ENCODE results near the gene NR1D1.

NR1D1 gene

GRCh38 chr17:40069751-40070708 lies 30.4 kb downstream of the NR1D1 start:
- peak; percentile 25 for ATAC-seq
- TF ChIP-seq, protein P1, sequence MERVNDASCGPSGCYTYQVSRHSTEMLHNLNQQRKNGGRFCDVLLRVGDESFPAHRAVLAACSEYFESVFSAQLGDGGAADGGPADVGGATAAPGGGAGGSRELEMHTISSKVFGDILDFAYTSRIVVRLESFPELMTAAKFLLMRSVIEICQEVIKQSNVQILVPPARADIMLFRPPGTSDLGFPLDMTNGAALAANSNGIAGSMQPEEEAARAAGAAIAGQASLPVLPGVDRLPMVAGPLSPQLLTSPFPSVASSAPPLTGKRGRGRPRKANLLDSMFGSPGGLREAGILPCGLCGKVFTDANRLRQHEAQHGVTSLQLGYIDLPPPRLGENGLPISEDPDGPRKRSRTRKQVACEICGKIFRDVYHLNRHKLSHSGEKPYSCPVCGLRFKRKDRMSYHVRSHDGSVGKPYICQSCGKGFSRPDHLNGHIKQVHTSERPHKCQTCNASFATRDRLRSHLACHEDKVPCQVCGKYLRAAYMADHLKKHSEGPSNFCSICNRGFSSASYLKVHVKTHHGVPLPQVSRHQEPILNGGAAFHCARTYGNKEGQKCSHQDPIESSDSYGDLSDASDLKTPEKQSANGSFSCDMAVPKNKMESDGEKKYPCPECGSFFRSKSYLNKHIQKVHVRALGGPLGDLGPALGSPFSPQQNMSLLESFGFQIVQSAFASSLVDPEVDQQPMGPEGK (CRISPR knock-in tag; IDR thresholded peaks at IDR 0.05; ENCODE audit: borderline replicate concordance) = peak; percentile 56; the same call in 1 of the 2 replicates
- TF ChIP-seq BACH2 (CRISPR knock-in tag; IDR thresholded peaks at IDR 0.05; ENCODE audit: borderline replicate concordance) = no peak

- peak; percentile 31 for ATAC-seq
- TF ChIP-seq CREB5 (CRISPR knock-in tag; IDR thresholded peaks at IDR 0.05; ENCODE audit: low read depth) (no peak), ARNTL (CRISPR knock-in tag; IDR thresholded peaks at IDR 0.05; ENCODE audit: borderline replicate concordance, low read depth) (peak; percentile 91)
Measured at GRCh38 chr17:40068917-40069750, 31.3 kb downstream of the NR1D1 start.

DNA sequence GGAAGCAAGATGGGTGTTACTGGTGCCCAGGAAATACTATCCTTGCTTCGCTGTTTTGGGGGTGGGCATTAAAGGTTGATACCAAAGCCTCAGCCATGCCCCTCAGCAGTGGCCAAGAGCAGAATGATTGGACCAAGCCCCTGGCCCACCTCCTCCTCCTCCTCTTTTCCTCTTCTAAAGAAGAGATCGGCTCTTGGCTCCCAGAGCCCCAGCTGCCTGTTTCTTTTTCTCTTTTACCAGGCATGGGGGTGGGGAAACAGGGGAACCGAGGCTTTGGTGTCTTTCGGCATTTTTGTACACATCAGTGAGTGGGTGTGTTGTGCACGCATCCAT lies 31.8 kb downstream of the NR1D1 start:
- ATAC-seq = no peak; the same call in 2 of the 3 replicates
- TF ChIP-seq, protein P2, sequence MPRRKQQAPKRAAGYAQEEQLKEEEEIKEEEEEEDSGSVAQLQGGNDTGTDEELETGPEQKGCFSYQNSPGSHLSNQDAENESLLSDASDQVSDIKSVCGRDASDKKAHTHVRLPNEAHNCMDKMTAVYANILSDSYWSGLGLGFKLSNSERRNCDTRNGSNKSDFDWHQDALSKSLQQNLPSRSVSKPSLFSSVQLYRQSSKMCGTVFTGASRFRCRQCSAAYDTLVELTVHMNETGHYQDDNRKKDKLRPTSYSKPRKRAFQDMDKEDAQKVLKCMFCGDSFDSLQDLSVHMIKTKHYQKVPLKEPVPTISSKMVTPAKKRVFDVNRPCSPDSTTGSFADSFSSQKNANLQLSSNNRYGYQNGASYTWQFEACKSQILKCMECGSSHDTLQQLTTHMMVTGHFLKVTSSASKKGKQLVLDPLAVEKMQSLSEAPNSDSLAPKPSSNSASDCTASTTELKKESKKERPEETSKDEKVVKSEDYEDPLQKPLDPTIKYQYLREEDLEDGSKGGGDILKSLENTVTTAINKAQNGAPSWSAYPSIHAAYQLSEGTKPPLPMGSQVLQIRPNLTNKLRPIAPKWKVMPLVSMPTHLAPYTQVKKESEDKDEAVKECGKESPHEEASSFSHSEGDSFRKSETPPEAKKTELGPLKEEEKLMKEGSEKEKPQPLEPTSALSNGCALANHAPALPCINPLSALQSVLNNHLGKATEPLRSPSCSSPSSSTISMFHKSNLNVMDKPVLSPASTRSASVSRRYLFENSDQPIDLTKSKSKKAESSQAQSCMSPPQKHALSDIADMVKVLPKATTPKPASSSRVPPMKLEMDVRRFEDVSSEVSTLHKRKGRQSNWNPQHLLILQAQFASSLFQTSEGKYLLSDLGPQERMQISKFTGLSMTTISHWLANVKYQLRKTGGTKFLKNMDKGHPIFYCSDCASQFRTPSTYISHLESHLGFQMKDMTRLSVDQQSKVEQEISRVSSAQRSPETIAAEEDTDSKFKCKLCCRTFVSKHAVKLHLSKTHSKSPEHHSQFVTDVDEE (CRISPR knock-in tag; IDR thresholded peaks at IDR 0.05) = no peak
- TF ChIP-seq, protein P3, sequence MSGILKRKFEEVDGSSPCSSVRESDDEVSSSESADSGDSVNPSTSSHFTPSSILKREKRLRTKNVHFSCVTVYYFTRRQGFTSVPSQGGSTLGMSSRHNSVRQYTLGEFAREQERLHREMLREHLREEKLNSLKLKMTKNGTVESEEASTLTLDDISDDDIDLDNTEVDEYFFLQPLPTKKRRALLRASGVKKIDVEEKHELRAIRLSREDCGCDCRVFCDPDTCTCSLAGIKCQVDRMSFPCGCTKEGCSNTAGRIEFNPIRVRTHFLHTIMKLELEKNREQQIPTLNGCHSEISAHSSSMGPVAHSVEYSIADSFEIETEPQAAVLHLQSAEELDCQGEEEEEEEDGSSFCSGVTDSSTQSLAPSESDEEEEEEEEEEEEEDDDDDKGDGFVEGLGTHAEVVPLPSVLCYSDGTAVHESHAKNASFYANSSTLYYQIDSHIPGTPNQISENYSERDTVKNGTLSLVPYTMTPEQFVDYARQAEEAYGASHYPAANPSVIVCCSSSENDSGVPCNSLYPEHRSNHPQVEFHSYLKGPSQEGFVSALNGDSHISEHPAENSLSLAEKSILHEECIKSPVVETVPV (CRISPR knock-in tag; IDR thresholded peaks at IDR 0.05) = no peak
- TF ChIP-seq OSR1 (CRISPR knock-in tag; IDR thresholded peaks at IDR 0.05) (no peak), CSDC2 (CRISPR knock-in tag; IDR thresholded peaks at IDR 0.05) (no peak), BACH2 (CRISPR knock-in tag; IDR thresholded peaks at IDR 0.05; ENCODE audit: borderline replicate concordance) (no peak), ZFP3 (CRISPR knock-in tag; IDR thresholded peaks at IDR 0.05) (no peak), ZNF70 (CRISPR knock-in tag; IDR thresholded peaks at IDR 0.05) (no peak), GLIS3 (CRISPR knock-in tag; IDR thresholded peaks at IDR 0.05) (no peak), ZNF8 (CRISPR knock-in tag; IDR thresholded peaks at IDR 0.05) (no peak), TOX (CRISPR knock-in tag; IDR thresholded peaks at IDR 0.05; ENCODE audit: borderline replicate concordance) (no peak)

DNA sequence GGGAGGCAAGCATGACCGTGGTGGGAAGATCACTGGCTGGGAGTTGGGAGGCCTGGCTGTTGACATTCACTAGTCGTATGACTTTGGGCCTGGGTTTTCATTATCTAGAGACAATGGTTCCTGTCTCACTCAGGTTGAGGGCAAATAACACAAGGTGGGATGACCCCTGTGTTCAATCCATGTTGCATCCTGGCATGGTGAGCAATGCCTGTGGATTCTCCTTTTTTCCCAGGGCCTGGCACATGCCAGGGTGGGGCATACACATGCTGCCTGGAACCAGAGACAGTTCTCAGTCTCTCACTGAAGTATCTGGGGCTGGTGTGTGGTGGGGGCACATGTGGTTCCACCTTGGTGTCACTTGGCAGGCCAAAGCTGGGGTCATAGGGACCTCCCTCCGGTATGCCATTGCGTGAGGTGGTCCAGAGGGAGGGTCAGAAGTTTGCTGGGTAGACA lies 32.2 kb downstream of the NR1D1 start:
- no peak for ATAC-seq
- no peak for TF ChIP-seq PPARA (CRISPR knock-in tag; IDR thresholded peaks at IDR 0.05; ENCODE audit: borderline replicate concordance)
- no peak for TF ChIP-seq ZNF70 (CRISPR knock-in tag; IDR thresholded peaks at IDR 0.05)
- TF ChIP-seq TOX (CRISPR knock-in tag; IDR thresholded peaks at IDR 0.05; ENCODE audit: borderline replicate concordance) = no peak
- TF ChIP-seq ZNF565 (CRISPR knock-in tag; conservative IDR thresholded peaks at IDR 0.05; ENCODE audit: low read depth) = no peak
- no peak for TF ChIP-seq ESRRG (CRISPR knock-in tag; IDR thresholded peaks at IDR 0.05)
- TF ChIP-seq TCF4 (CRISPR knock-in tag; IDR thresholded peaks at IDR 0.05; ENCODE audit: borderline replicate concordance) = no peak
- TF ChIP-seq, protein P3 (CRISPR knock-in tag; IDR thresholded peaks at IDR 0.05) = no peak
- TF ChIP-seq OSR1 (CRISPR knock-in tag; IDR thresholded peaks at IDR 0.05) = no peak
- TF ChIP-seq GLIS3 (CRISPR knock-in tag; IDR thresholded peaks at IDR 0.05) = no peak
